KBM-7 (cell line): ENCODE results near the gene JOSD2.
"Not testable (repeated sequence)": the region's sequence is repeated elsewhere in the genome, so short reads cannot be mapped to it uniquely, and the experiment has no call there.

ENCODE experiments used
- DNase-seq: peaks from one replicate; pipeline ENCODE4 v3.0.0-alpha.2; 2015
- in situ Hi-C: fragments of 300-500 bp; cut with MboI; formaldehyde crosslinking; loops from 2 replicates; pipeline ENCODE4 v1.14.3; 2020; ENCODE audit warnings: low sequenced_read_pairs, low pct_unique_long_range_greater_than_20kb, mixed read lengths

Gene JOSD2

GRCh38 chr19:50548191-50549058 lies 37.4 kb upstream of the JOSD2 start:
- no peak for DNase-seq
- in situ Hi-C loops: no loop called here

- in situ Hi-C loops: no loop called here
- no peak for DNase-seq
Measured at GRCh38 chr19:50547385-50548190, 36.6 kb upstream of the JOSD2 start.

- DNase-seq: no peak
- in situ Hi-C loops: no loop called here
Measured at GRCh38 chr19:50546527-50547221, 35.7 kb upstream of the JOSD2 start.

- DNase-seq: no peak
- in situ Hi-C loops: no loop called here
Measured at GRCh38 chr19:50542943-50543342, 32.0 kb upstream of the JOSD2 start.

GRCh38 chr19:50537769-50538230 lies 26.8 kb upstream of the JOSD2 start:
- in situ Hi-C loops: no loop called here
- peak; percentile 86 for DNase-seq

- in situ Hi-C loops: no loop called here
- no peak for DNase-seq
Measured at GRCh38 chr19:50537306-50537685, 26.3 kb upstream of the JOSD2 start.

GRCh38 chr19:50536662-50537305 lies 25.8 kb upstream of the JOSD2 start:
- in situ Hi-C loops: no loop called here
- no peak for DNase-seq

- DNase-seq: no peak
- in situ Hi-C loops: no loop called here
Measured at GRCh38 chr19:50535672-50536187, 24.7 kb upstream of the JOSD2 start.

GRCh38 chr19:50534478-50534877 lies 23.5 kb upstream of the JOSD2 start:
- no peak for DNase-seq
- in situ Hi-C loops: no loop called here

GRCh38 chr19:50532952-50533351 lies 22.0 kb upstream of the JOSD2 start:
- in situ Hi-C loops: no loop called here
- no peak for DNase-seq

- in situ Hi-C loops: no loop called here
- DNase-seq: no peak
Measured at GRCh38 chr19:50531171-50531612, 20.2 kb upstream of the JOSD2 start.

GRCh38 chr19:50528052-50528451 lies 17.1 kb upstream of the JOSD2 start:
- DNase-seq: not testable (repeated sequence)

GRCh38 chr19:50522881-50523280 lies 11.9 kb upstream of the JOSD2 start:
- in situ Hi-C loops: no loop called here
- no peak for DNase-seq

More at GRCh38 chr19:50528052-50528451, 17.1 kb upstream of the JOSD2 start:
- in situ Hi-C loops: not testable (repeated sequence)

GRCh38 chr19:50520822-50521465 lies 10.0 kb upstream of the JOSD2 start:
- no peak for DNase-seq
- in situ Hi-C loops: no loop called here

GRCh38 chr19:50519006-50519575 lies 8.1 kb upstream of the JOSD2 start:
- in situ Hi-C loops: no loop called here
- DNase-seq: no peak

GRCh38 chr19:50518091-50519005 lies 7.4 kb upstream of the JOSD2 start:
- DNase-seq: no peak
- in situ Hi-C loops: no loop called here

- in situ Hi-C loops: no loop called here
- DNase-seq: no peak
Measured at GRCh38 chr19:50517704-50518075, 6.7 kb upstream of the JOSD2 start.
